A549 (cell line): ENCODE data around the gene IGLL1. TPM values are rescaled to one million over a fixed set of nuclear protein-coding genes. Genes with fewer than 3 reads are reported as not detected.
"Not testable (repeated sequence)": the region's sequence is repeated elsewhere in the genome, so short reads cannot be mapped to it uniquely, and the experiment has no call there.

Source experiments
- ATAC-seq, 2 experiments: fragments of 200-7000 bp in 1 of 2; fragments of >200 bp in 1 of 2; cut with Nextera tagmentation in 1 of 2; cut with Tn5 transposase in 1 of 2; 3 replicates each; pipeline versions ENCODE4 v1.8.0 to v1.9.1; 2018 to 2020; ENCODE audit warnings: mild to moderate bottlenecking in 1 of 2, moderate library complexity in 1 of 2
- CTCF ChIA-PET: fragments of 300-600 bp; sonication (Branson Sonifier 250); formaldehyde crosslinking; extraction: SDS; loops from one replicate; lab custom pipeline; 2021; ENCODE audit warnings: antibody characterized with exemption, inconsistent platforms; lab: Yijun Ruan, JAX
- POLR2A ChIA-PET: fragments of 350-600 bp; formaldehyde crosslinking; extraction: SDS; loops from one replicate; lab custom pipeline; 2021; ENCODE audit warnings: antibody characterized with exemption, inconsistent platforms; lab: Yijun Ruan, JAX
- DNase-seq, 2 experiments: peaks; one replicate each; pipeline versions ENCODE4 v3.0.0 to v3.0.0-alpha.2; 2011 to 2016; ENCODE audit warnings: low read depth in 1 of 2, low spot score in 1 of 2
- FAIRE-seq: peaks from 2 replicates; lab custom pipeline; 2011; peaks lifted over from hg19 to GRCh38; lab: Jason Lieb, UNC
- H3K27ac ChIP-seq, 2 experiments: fragments of >200 bp; sonication (Bioruptor Twin); formaldehyde crosslinking; 3 replicates each; pipeline ENCODE4 v1.5.1; 2016 to 2017
- H3K4me1 ChIP-seq: fragments of >200 bp; sonication (Bioruptor Twin); formaldehyde crosslinking; 3 replicates; pipeline ENCODE4 v1.6.1; 2016
- H3K4me2 ChIP-seq: fragments of >200 bp; sonication (Bioruptor Twin); formaldehyde crosslinking; 3 replicates; pipeline ENCODE4 v1.6.1; 2016
- H3K4me3 ChIP-seq: fragments of >200 bp; sonication (Bioruptor Twin); formaldehyde crosslinking; 3 replicates; pipeline ENCODE4 v1.5.1; 2016
- H3K9me3 ChIP-seq: fragments of >200 bp; sonication (Bioruptor Twin); formaldehyde crosslinking; 3 replicates; pipeline ENCODE4 v1.6.1; 2016
- CBX8 ChIP-seq: fragments of 200-600 bp; sonication (generic); IDR thresholded peaks from 2 replicates; pipeline ENCODE4 v1.6.1; 2016
- CEBPB ChIP-seq, 2 experiments: fragments of >200 bp in 1 of 2; sonication (Bioruptor Twin) in 1 of 2; formaldehyde crosslinking in 1 of 2; IDR thresholded peaks; 2 replicates each; pipeline ENCODE4 v1.6.1; 2012 to 2016
- CHD2 ChIP-seq: fragments of 150-350 bp; IDR thresholded peaks from 2 replicates; pipeline ENCODE4 v1.6.1; 2014; ENCODE audit warnings: low read length; ENCODE audit not compliant: partially characterized antibody
- CHD4 ChIP-seq: fragments of 200-600 bp; sonication (generic); IDR thresholded peaks from 2 replicates; pipeline ENCODE4 v1.6.1; 2016; ENCODE audit warnings: antibody characterized with exemption, mild to moderate bottlenecking, borderline replicate concordance
- EP300 ChIP-seq, 2 experiments: fragments of >200 bp; sonication (Bioruptor Twin); formaldehyde crosslinking; IDR thresholded peaks; 2 replicates in 1 of 2; 3 replicates in 1 of 2; pipeline ENCODE4 v1.6.1; 2016 to 2017
- FOSB ChIP-seq: fragments of 250-450 bp; sonication (Bioruptor Pico); IDR thresholded peaks from 2 replicates; pipeline ENCODE4 v1.5.0; 2020; ENCODE audit warnings: mild to moderate bottlenecking, moderate library complexity
- FOSL2 ChIP-seq, 2 experiments: fragments of 450-650 bp in 1 of 2; fragments of >200 bp in 1 of 2; sonication (Bioruptor Twin) in 1 of 2; formaldehyde crosslinking; IDR thresholded peaks; 2 replicates each; pipeline versions ENCODE4 v1.5.0 to v1.6.1; 2016 to 2020; ENCODE audit warnings: mild to moderate bottlenecking in 1 of 2, moderate library complexity in 1 of 2
- GATA3 ChIP-seq: IDR thresholded peaks from 2 replicates; pipeline ENCODE4 v1.6.1; 2012; ENCODE audit warnings: borderline replicate concordance
- HDAC2 ChIP-seq: fragments of 200-600 bp; sonication (generic); IDR thresholded peaks from 2 replicates; pipeline ENCODE4 v1.6.1; 2016
- HEYL ChIP-seq: fragments of 250-450 bp; sonication (Bioruptor Pico); IDR thresholded peaks from 2 replicates; pipeline ENCODE4 v1.8.0; 2021; ENCODE audit warnings: mild to moderate bottlenecking, moderate library complexity
- HOXB13 ChIP-seq: fragments of 250-450 bp; sonication (Bioruptor Pico); IDR thresholded peaks from 2 replicates; pipeline ENCODE4 v1.5.0; 2020; ENCODE audit warnings: low read depth, mild to moderate bottlenecking, moderate library complexity
- JUN ChIP-seq, 2 experiments: fragments of >200 bp; sonication (Bioruptor Twin); formaldehyde crosslinking; IDR thresholded peaks; 2 replicates in 1 of 2; 3 replicates in 1 of 2; pipeline ENCODE4 v1.6.1; 2016 to 2017
- MAZ ChIP-seq: fragments of 150-350 bp; IDR thresholded peaks from 2 replicates; pipeline ENCODE4 v1.6.1; 2014; ENCODE audit warnings: antibody characterized with exemption, low read depth, low read length, borderline replicate concordance
- NPAS2 ChIP-seq: fragments of 250-450 bp; sonication (Bioruptor Pico); IDR thresholded peaks from 2 replicates; pipeline ENCODE4 v1.8.0; 2022; ENCODE audit warnings: mild to moderate bottlenecking, moderate library complexity, borderline replicate concordance
- POLR2AphosphoS2 ChIP-seq: conservative IDR thresholded peaks from 2 replicates; pipeline ENCODE4 v1.6.1; 2012; ENCODE audit warnings: low read length, improper control_type of control experiment, inconsistent platforms
- RARB ChIP-seq: fragments of 250-450 bp; sonication (Bioruptor Pico); IDR thresholded peaks from 2 replicates; pipeline ENCODE4 v1.8.0; 2021; ENCODE audit warnings: mild to moderate bottlenecking, moderate library complexity
- RCOR1 ChIP-seq: fragments of 150-350 bp; IDR thresholded peaks from 2 replicates; pipeline ENCODE4 v1.6.1; 2014; ENCODE audit warnings: antibody characterized with exemption, low read length, low read depth
- RFX5 ChIP-seq: fragments of 450-650 bp; IDR thresholded peaks from 2 replicates; pipeline ENCODE4 v1.7.1; 2014; ENCODE audit warnings: antibody characterized with exemption, mild to moderate bottlenecking, moderate library complexity
- TP53 ChIP-seq: fragments of 250-450 bp; sonication (Bioruptor Pico); IDR thresholded peaks from 2 replicates; pipeline ENCODE4 v1.5.0; 2021; ENCODE audit warnings: mild to moderate bottlenecking, moderate library complexity
- ZC3H11A ChIP-seq: fragments of 450-650 bp; IDR thresholded peaks from 2 replicates; pipeline ENCODE4 v1.6.1; 2014; ENCODE audit warnings: antibody characterized with exemption, mild to moderate bottlenecking
- ZFP36 ChIP-seq: fragments of 450-650 bp; IDR thresholded peaks from 2 replicates; pipeline ENCODE4 v1.6.1; 2014; ENCODE audit warnings: borderline replicate concordance; ENCODE audit not compliant: partially characterized antibody
- WGBS: methylation state at CpG from one replicate; pipeline ENCODE4 v1.1.6; 2017; ENCODE audit errors: missing lambda C conversion rate; 5-methylcytosine and 5-hydroxymethylcytosine counted together
- polyA plus RNA-seq, 4 experiments: library from polyadenylated mRNA; depleted of rRNA in 3 of 4; stranded (reverse); fragments of >200 nt; fragmentation: RNase III in 1 of 4; extraction: RNeasy Plus Mini Kit Qiagen cat#74134 plus additional on column Dnase treatment in 1 of 4; gene quantifications; 2 replicates in 3 of 4; 3 replicates in 1 of 4; pipeline ENCODE4 v1.2.3, GENCODE V29; 2011 to 2017
- TF ChIP-seq, protein P1 (sequence below): fragments of 450-650 bp; IDR thresholded peaks from 2 replicates; pipeline ENCODE4 v1.6.1; 2014; ENCODE audit warnings: antibody characterized with exemption
- TF ChIP-seq, protein P2 (sequence below): fragments of >200 bp; sonication (Bioruptor Twin); formaldehyde crosslinking; IDR thresholded peaks from 2 replicates; pipeline ENCODE4 v1.6.1; 2016
- TF ChIP-seq, protein P3 (sequence below): fragments of 250-450 bp; sonication (Bioruptor Pico); IDR thresholded peaks from 2 replicates; pipeline ENCODE4 v1.5.0; 2020; ENCODE audit warnings: low read depth, mild to moderate bottlenecking, moderate library complexity

The IGLL1 gene
- polyA plus RNA-seq, 2 of the 4 experiments (the other 2 are of a cell fraction): not detected

DNA sequence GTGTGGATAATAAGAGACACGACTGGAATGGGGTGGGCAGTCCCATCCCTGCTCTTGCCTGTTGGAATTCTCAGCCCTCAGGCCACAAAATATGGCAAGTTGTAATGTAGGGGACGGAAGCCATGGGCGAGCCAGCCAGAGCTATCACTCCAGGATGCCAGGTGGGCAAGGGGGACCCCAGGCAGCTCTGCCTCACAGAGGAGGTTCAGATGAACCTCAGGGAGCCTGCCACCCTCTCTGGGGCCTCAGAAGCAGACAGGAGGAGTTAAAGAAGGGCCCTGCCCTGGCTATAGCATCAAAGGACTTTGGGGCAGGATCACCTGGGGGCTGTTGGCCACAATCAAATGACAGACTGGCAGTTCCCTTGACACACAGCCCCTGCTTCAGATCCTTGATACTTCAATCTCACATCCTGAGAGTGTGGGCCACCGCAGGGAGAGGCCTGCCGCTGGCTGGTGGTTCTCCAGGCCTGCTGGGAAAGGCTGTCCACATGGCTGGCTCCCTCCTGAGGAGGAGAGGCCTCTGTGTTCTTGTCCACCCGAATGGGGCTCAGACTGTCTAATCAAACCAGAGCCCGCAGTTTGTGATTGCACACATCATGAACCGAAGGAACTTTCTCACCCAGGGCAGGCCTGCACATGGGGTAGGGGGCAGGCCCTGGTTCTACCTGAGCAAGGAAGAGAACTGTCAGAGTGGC is 31.4 kb downstream of the IGLL1 start:
- Histone ChIP-seq H3K4me1 (no peaks in the 10 kb centered on the region; the same call in 2 of the 3 replicates), H3K4me3 (no peak overlapping the region), H3K4me2 (no peak overlapping the region), H3K27ac (peak overlapping the region in 1 of 2 experiments; percentile 40; a peak in 1 of 6 replicates), H3K9me3 (no peaks in the 10 kb centered on the region)
- TF ChIP-seq, protein P1, sequence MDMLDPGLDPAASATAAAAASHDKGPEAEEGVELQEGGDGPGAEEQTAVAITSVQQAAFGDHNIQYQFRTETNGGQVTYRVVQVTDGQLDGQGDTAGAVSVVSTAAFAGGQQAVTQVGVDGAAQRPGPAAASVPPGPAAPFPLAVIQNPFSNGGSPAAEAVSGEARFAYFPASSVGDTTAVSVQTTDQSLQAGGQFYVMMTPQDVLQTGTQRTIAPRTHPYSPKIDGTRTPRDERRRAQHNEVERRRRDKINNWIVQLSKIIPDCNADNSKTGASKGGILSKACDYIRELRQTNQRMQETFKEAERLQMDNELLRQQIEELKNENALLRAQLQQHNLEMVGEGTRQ: no peak
- no peak for TF ChIP-seq JUN (IDR thresholded peaks at IDR 0.05)
- TF ChIP-seq ZC3H11A: no peak
- no peak for TF ChIP-seq RCOR1
- no peak for TF ChIP-seq RFX5
- no peak for TF ChIP-seq CEBPB (IDR thresholded peaks at IDR 0.05)
- TF ChIP-seq FOSL2 (IDR thresholded peaks at IDR 0.05): no peak
- TF ChIP-seq FOSL2 (CRISPR knock-in tag; IDR thresholded peaks at IDR 0.05): no peak
- TF ChIP-seq MAZ: no peak
- no peak for TF ChIP-seq ZFP36
- no peak for TF ChIP-seq NPAS2
- no peak for TF ChIP-seq CHD4
- no peak for TF ChIP-seq TP53
- no peak for FAIRE-seq
- DNase-seq: no peak
- no peak for ATAC-seq
- ChIA-PET CTCF (no interaction called here), POLR2A (no interaction called here)
- 81% methylated on average over 8 of the region's 8 CpGs for WGBS

DNA sequence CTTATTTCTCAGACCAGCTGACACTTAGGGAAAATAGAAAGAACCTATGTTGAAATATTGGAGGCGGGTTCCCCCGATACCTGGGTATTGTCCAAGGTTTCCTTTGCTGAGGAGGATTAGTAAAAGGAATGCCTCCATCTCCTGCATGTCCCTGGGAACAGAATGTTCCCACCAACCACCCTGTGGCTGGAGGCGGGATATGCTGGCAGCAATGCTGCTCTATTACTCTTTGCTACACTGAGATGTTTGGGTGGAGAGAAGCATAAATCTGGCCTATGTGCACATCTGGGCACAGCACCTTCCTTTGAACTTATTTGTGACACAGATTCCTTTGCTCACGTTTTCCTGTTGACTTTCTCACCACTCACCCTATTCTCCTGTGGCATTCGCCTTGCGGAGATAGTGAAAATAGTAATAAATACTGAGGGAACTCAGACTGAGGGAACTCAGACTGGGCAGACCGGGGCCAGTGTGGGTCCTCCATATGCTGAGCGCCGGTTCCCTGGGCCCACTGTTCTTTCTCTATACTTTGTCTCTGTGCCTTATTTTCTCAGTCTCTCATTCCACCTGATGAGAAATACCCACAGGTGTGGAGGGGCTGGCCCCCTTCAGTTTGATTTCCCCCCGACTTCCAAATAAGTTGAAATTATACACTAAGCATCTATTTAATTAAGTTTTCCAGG is 32.1 kb downstream of the IGLL1 start:
- H3K4me1 ChIP-seq: peaks cover 7% of the 10 kb centered on the region
- FAIRE-seq (no peak), ATAC-seq (peak; percentile 43 to 56; a peak in 1 of 6 replicates), DNase-seq (no peak)
- ChIA-PET CTCF (no interaction called here), POLR2A (no interaction called here)
- H3K4me3 ChIP-seq: no peak overlapping the region
- peak overlapping the region in 1 of 2 experiments; percentile 40; a peak in 1 of 6 replicates for H3K27ac ChIP-seq
- TF ChIP-seq RCOR1 (no peak), HEYL (CRISPR knock-in tag) (no peak), CEBPB (IDR thresholded peaks at IDR 0.05) (no peak), EP300 (IDR thresholded peaks at IDR 0.05) (no peak), CBX8 (no peak), POLR2AphosphoS2 (no peak), CHD2 (no peak), FOSB (no peak), HDAC2 (no peak), GATA3 (no peak), CHD4 (no peak), RARB (CRISPR knock-in tag) (no peak), HOXB13 (CRISPR knock-in tag) (no peak), MAZ (no peak), NPAS2 (no peak), FOSL2 (IDR thresholded peaks at IDR 0.05) (no peak), FOSL2 (CRISPR knock-in tag; IDR thresholded peaks at IDR 0.05) (no peak)
- TF ChIP-seq, protein P2, sequence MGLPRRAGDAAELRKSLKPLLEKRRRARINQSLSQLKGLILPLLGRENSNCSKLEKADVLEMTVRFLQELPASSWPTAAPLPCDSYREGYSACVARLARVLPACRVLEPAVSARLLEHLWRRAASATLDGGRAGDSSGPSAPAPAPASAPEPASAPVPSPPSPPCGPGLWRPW: no peak
- TF ChIP-seq, protein P3, sequence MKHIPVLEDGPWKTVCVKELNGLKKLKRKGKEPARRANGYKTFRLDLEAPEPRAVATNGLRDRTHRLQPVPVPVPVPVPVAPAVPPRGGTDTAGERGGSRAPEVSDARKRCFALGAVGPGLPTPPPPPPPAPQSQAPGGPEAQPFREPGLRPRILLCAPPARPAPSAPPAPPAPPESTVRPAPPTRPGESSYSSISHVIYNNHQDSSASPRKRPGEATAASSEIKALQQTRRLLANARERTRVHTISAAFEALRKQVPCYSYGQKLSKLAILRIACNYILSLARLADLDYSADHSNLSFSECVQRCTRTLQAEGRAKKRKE (CRISPR knock-in tag): no peak
- no peak overlapping the region for H3K4me2 ChIP-seq
- WGBS: 84% methylated on average over 10 of the region's 10 CpGs
- H3K9me3 ChIP-seq: no peaks in the 10 kb centered on the region

DNA sequence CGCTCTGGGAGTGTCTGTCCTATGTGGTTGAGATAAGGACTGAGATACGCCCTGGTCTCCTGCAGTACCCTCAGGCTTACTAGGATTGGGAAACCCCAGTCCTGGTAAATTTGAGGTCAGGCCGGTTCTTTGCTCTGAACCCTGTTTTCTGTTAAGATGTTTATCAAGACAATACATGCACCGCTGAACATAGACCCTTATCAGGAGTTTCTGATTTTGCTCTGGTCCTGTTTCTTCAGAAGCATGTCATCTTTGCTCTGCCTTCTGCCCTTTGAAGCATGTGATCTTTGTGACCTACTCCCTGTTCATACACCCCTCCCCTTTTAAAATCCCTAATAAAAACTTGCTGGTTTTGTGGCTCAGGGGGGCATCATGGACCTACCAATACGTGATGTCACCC is 32.7 kb downstream of the IGLL1 start:
- FAIRE-seq, POLR2A ChIA-PET, H3K4me2 ChIP-seq, ATAC-seq, CTCF ChIA-PET, H3K4me3 ChIP-seq, H3K9me3 ChIP-seq, DNase-seq: not testable (repeated sequence)
- Histone ChIP-seq H3K4me1 (peaks cover 12% of the 10 kb centered on the region), H3K27ac (peak overlapping the region in 1 of 2 experiments; percentile 27; a peak in 1 of 6 replicates)
- 64% methylated on average over 5 of the region's 5 CpGs for WGBS
